ENCODE data around the gene ADGRL3.

ADGRL3 gene

GRCh38 chr4:61431131-61431530 is 231.0 kb downstream of the ADGRL3 start:
- no peak for DNase-seq

DNA sequence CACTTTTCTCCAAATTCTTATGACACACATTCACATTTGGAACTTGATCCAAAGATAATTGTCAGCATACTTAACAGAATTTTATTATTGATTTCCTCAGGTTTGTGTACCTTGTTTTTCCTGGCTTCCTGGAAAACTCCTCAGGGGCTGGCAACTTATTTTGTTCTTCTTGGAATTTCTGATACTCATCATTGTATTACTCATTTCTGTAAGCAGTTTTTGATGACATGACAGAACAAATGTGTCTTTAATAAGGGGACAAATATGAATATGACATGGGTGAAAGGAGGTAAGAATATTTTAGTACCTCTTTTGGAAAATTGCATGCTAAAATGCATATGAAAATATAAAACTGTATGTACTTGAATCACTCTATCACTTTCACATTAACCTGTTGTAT is 237.8 kb downstream of the ADGRL3 start:
- DNase-seq = no peak

GRCh38 chr4:61440321-61440720 is 240.2 kb downstream of the ADGRL3 start:
- no peak for DNase-seq

DNA sequence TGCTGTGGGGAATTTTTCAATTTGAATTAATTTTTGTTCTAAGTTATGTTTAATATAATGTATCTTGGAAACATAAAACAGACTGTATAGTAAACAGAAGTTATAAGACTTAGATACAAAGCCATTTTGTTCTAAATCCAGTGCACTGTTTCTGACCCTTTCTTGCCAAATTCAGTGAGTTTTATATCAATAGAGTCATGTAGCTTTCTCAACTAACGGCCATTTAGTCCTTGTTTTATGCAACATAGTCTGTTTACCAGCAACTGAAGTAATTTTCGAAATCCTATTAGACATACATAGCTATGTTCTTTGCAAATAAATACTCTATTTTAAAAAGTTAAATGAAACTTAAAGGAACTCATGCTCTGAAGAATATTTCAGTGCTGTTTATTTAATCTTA is 242.8 kb downstream of the ADGRL3 start:
- no peak for DNase-seq

DNA sequence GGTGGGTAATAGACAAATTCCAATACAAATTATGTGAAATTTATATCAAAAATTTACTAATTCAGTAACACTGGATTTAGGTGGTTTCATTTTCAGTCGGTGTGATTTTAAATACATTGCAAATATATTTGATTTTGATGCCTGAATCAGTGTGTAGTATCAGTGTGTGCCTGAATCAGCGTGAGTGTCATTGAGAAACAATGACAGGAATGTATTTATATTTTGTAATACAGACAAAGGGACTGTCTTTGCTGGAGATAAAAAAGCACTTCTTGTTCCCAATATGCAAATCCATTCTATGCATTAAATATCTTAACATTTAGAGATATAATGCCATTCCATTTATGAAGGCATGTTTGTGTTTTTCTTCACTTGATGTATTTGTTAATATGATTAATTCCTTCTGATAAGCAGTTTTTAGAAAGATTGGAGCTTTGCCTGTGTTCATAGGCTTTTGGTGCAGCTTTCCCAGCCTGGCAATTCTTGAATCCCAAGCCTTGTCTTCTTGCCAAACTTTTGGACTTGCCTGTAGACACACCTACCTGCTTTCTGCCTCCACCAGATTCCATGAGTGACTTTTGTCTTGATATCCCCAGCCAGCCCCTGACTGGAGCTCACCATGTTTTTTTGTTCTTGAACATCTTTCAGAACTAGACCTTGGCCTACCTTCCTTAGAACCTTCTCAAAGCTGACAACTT is 243.8 kb downstream of the ADGRL3 start:
- no peak for DNase-seq

GRCh38 chr4:61445374-61446063 is 245.4 kb downstream of the ADGRL3 start:
- DNase-seq = no peak

GRCh38 chr4:61446941-61447340 is 246.8 kb downstream of the ADGRL3 start:
- no peak for DNase-seq

- DNase-seq = no peak
These were observed 247.8 kb downstream of the ADGRL3 start for GRCh38 chr4:61447918-61448317.

DNA sequence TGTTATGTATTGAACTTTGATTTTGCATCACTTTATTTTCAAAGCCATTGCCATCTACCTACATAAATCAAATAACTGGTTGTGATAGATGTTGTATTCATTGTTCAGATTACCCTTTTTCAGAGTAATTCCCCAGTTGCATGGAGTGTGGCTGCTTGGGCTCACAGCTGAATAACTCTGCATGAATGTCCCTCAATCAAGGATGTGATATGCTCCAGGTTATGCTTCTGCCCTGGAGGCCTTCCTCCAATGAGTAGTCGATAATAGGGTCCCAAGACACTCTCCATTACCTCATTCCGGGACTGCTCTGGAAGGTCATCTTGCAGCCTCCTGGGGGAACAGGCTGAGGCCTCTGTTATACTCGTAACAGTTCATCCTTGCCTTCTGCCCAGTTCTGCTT is 251.8 kb downstream of the ADGRL3 start:
- DNase-seq = no peak

DNA sequence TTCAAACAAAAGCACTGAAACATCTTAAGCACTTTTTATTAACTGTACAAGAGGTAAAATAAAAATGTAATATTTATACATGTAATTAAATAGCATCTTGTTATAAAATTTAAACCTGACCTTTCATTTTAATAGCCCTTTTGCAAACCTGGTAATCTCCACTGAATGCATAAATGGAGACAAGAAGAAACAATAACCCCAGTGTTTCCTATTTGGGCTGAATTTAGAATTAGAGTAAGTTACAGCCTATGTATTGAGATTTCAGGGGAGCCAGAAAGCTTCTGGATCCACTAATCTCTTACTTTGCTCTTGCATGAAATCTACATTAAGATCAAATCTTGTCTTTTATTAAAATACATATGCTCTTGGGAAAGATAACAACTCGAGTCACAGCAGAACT is 261.8 kb downstream of the ADGRL3 start:
- no peak for DNase-seq

GRCh38 chr4:61462451-61463326 is 262.6 kb downstream of the ADGRL3 start:
- no peak for DNase-seq

DNA sequence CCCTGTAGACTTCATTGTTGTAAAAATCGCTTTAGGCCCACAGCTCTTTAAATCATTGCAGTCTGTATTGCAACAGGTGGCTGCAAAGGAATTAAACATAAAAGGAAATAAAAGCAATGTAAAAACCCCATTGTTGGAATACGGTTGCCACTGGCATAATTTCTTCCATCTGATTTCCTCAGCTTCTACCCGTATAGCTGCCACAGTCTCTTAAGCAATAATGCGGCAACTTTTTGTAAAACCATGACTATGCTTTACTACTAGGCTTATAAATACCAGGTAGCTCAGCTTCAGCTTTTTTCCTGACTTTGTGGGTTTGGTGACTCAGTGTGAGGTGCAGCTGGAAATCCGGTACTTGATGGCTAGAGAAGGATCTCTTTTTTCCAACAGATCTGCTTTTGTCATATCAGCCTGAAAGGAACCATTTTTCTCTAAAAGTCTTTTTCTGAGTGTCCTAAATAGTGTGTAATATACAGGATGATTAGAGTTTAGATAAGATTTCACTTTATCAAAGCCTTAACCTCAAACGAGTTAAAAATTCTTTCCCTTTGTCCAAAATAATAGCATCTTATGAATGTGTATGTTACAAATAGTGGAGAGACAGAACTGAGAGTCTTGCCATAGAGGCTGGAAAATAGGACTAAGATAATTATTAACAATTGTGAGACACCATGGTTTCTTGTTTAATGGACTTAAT is 268.0 kb downstream of the ADGRL3 start:
- DNase-seq = no peak

- DNase-seq = no peak
These were observed 273.2 kb downstream of the ADGRL3 start for GRCh38 chr4:61473306-61473705.

- no peak for DNase-seq
These were observed 278.2 kb downstream of the ADGRL3 start for GRCh38 chr4:61478340-61478739.

DNA sequence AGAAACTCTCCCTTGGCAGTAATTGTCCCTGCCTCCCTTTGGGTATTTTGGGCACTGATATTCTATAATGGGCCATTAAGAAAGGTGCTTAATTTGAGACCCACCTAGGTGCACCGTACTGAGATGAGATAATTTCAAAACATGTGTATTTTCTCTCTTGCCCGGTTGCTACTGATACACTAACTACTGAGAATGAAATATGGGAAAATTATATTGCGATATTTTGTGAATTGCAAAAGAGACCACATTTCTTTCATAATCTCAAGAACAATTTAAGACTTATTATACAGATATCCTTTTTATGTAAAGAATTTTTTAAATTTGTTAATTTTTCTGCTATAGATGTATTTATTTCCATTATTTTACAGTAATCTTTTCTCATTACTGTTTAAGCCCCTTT is 284.9 kb downstream of the ADGRL3 start:
- no peak for DNase-seq

GRCh38 chr4:61489927-61490326 is 289.8 kb downstream of the ADGRL3 start:
- DNase-seq = no peak

DNA sequence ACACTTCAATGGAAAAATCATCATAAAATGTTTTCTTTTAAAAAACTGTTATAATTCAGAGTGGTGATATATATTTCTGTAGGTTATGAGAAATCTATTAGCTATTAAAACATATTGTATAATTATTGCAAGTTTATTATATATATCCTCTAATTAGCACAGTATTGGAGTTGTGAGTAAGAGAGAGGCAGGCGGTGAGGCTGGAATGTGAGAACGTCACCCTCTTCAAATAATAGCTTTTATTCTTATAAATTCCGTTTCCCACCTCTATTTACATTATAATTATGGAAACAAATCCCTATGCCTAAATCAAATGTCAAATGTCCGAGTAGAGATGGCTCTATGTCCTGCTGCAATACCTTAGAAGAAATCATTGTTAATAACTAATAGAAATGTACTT is 292.9 kb downstream of the ADGRL3 start:
- no peak for DNase-seq

DNA sequence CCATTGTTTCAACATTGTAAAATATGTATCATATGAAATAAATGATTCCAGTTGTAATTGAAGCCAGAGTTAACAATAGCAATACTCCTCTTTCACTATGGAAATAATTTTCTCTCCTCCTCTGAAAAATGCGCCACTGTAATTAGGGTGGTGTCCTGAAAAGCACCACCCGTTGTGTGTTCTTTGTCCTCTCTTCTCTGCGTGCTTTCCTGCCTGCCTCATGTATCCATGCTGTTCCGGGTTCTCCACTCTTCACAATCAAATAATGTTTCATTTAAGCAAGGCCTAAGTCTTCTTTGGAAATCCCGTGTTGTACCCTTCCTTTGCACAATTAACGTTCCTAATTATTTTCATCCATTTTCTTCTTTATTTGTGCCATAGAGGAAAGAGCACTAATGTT is 293.3 kb downstream of the ADGRL3 start:
- no peak for DNase-seq

DNA sequence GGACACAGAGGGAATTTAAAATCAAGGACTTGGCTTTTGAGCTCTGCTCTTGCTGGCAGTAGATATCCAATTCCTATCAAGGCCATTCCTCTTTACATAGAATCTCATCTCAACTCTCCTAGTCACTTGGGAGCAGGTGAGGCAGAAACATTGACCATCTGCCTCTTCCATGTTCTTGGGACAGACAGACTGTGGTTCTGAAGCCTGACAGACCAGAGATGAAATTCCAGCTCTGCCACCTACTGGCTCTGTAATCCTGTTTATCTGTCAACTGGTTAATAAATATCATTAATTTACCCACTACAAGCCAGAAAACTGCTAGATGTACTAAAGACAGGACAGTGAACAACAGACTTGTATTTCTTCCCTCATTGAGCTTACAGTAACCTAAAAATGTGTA is 300.8 kb downstream of the ADGRL3 start:
- DNase-seq = no peak

DNA sequence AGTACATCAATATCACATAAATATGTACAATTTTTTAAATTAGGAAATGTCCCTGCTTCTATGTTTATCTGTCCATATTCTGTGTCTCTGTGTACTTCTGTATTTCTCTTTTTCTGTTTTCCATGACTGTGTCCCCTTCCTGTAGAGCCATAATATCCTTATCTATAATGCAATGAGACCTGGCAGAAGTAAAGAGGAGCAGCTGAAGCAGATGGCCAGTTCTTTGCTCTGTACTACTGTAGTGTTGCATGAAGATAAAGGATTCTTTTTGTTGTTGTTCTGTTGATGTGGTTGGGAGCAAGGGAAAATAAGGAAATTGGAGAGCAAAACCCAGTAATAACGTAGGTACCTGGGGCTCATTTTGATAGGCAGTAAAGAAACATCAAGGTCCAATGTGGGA is 301.7 kb downstream of the ADGRL3 start:
- DNase-seq = no peak

DNA sequence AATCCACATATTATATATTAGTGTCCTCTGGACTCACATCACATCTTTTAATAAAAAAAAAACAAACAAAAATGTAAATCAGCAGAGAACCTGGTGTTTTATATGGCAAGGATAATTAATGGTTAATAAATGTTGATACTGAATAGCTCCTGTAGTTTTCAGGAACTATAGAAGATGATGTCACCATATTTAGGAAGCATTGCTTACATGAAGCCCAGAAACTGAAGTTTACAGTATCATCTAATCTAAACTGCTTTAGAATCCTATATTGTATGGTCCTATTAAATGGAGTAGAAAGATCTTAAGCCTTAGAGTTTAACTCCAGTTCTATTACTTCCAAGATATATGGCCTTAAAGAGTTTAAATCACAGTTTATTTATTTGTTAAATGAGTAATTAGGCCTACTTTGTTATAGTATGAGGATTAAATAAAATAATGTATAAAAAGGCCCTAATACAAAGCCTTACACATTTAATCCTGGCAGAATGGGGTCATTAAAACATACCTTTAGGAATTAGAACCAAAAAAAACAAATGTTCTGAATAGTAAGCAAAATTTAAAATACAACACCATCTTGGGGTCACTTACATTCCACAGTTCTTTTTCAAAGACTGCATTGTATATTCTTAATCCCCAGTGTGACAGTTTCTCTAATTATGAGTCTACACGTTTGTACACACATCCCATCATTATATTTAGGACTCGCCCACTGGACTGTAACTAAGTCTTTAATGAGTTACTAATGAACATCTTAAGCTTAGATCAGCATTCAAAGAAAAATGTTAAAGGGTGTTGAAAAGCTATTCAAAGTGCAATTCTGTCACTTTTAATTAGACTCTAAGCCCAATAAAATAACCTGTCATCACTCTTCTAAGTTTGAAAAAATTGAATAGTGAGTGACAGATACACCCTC is 305.9 kb downstream of the ADGRL3 start:
- no peak for DNase-seq

- no peak for DNase-seq
These were observed 307.0 kb downstream of the ADGRL3 start for GRCh38 chr4:61507091-61507490.

Data from left hindlimb (tissue), 1 donor.